VCaP (cell line): ENCODE data around the gene AARS1.
A peak's percentile ranks its signal among the peaks of the same experiment; 100 is the strongest.
"Not testable (repeated sequence)": the region's sequence is repeated elsewhere in the genome, so short reads cannot be mapped to it uniquely, and the experiment has no call there.

Source experiments
- H3K27ac ChIP-seq: fragments of 450-650 bp; 2 replicates; pipeline ENCODE4 v1.5.1; 2017
- CTCF ChIP-seq: fragments of 450-650 bp; conservative IDR thresholded peaks from 2 replicates; pipeline ENCODE4 v1.5.1; 2017; ENCODE audit warnings: mild to moderate bottlenecking, moderate library complexity

AARS1 gene

GRCh38 chr16:70306880-70307279 is 17.6 kb upstream of the AARS1 start:
- H3K27ac ChIP-seq, result no peak overlapping the region
- no peak for TF ChIP-seq CTCF

GRCh38 chr16:70304892-70305448 is 15.7 kb upstream of the AARS1 start:
- TF ChIP-seq CTCF, result no peak
- no peak overlapping the region for H3K27ac ChIP-seq

DNA sequence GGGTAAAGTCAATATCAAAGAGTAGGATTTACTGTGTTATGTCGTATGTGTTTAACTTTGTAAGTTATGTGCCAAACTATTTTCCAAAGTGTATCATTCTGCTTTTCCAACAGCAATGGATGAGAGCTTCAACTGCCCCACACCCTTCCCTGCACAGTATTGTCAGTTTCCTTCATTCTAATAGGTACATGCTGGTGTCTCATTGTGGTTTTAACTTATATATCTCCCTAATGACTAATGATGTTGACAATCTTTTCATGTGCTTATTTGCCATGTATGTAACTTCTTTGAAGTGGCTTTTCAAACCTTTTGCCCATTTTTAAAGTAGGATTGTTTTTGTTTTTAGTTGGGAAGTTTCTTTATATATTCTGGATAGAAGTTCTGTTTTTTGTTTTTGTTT is 13.4 kb upstream of the AARS1 start:
- no peak for TF ChIP-seq CTCF

GRCh38 chr16:70301121-70301520 is 11.8 kb upstream of the AARS1 start:
- no peak for TF ChIP-seq CTCF
- H3K27ac ChIP-seq, result no peak overlapping the region

More for the DNA sequence above, 13.4 kb upstream of the AARS1 start:
- no peak overlapping the region for H3K27ac ChIP-seq

GRCh38 chr16:70298988-70299938 is 10.0 kb upstream of the AARS1 start, which contains the start of gene DDX19B:
TSS of gene DDX19B (plus strand) at chr16:70299186. CDS start at chr16:70299298, 112 bp downstream.
- no peak for TF ChIP-seq CTCF
- H3K27ac ChIP-seq, result peak within 1 kb of the TSS; percentile 80

DNA sequence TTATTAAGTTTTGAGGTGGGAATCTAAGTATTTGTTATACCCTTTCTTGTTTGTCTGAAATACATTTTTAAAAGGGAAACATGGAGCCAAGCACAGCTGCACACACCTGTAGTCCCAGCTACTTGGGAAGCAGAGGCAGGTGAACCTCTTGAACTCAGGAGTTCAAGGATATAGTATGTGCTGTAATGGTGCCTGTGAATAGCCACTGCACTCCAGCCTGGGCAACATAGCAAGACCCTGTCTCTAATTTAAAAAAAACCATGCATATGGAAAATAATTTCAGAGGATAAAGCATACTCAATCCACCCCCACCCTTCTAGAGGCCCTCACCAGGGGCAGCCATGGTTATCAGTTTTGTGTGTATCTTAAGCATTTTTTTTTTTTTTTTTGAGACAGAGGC is 6.3 kb upstream of the AARS1 start:
- no peak for TF ChIP-seq CTCF
- H3K27ac ChIP-seq, result no peak overlapping the region

- no peak for TF ChIP-seq CTCF
- no peak overlapping the region for H3K27ac ChIP-seq
These were observed 5.2 kb upstream of the AARS1 start for GRCh38 chr16:70294385-70295025.

DNA sequence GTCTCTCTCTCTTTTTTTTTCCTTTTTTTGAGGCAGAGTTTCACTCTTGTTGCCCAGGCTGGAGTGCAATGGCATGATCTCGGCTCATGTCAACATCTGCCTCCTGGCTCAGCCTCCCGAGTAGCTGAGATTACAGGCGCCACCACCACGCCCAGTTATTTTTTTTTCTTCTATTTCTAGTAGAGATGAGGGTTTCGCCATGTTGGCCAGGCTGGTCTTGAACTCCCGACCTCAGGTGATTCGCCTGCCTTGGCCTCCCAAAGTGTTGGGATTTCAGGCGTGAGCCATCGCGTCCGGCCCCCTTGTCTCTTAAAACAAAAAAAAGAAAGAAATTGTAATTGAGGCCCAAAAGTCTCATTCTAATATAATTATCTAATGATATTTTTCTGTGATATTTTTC is 2.8 kb upstream of the AARS1 start:
- not testable (repeated sequence) for H3K27ac ChIP-seq
